DND-41 (cell line): ENCODE measurements around the gene ZFYVE16.

ENCODE experiments used
- CTCF ChIP-seq: IDR thresholded peaks from 2 replicates; pipeline ENCODE4 v1.5.1; 2012; ENCODE audit warnings: borderline replicate concordance, low read length, moderate library complexity, mild to moderate bottlenecking; ENCODE audit not compliant: poor library complexity, severe bottlenecking; ENCODE audit errors: extremely low read depth
- EZH2 ChIP-seq: IDR thresholded peaks from 3 replicates; pipeline ENCODE4 v1.6.1; 2012; ENCODE audit warnings: borderline replicate concordance, low read depth, mild to moderate bottlenecking, moderate library complexity, low read length, inconsistent platforms; ENCODE audit not compliant: severe bottlenecking

- TF ChIP-seq CTCF (no peak), EZH2 (no peak)
Observed at GRCh38 chr5:80370390-80370789, 37.5 kb upstream of the ZFYVE16 start.
